Heart left ventricle (tissue), 13 donors: ENCODE results near the gene MYLK3.

ENCODE experiments used
- POLR2A ChIP-seq, 2 donors: fragments of 450-650 bp; IDR thresholded peaks; one replicate each; pipeline ENCODE4 v1.6.1; 2017; ENCODE audit warnings: antibody characterized with exemption in 2 of 2, mild to moderate bottlenecking in 2 of 2, moderate library complexity in 2 of 2
- TF ChIP-seq, protein P1 (sequence below), 12 donors: fragments of 200-600 bp; sonication (generic) in 4 of 12; IDR thresholded peaks; one replicate each; pipeline versions ENCODE4 v1.5.0 to v1.8.0; 2018 to 2022; ENCODE audit warnings: antibody characterized with exemption in 12 of 12, mild to moderate bottlenecking in 5 of 12
- donor health status: ischemic (EF 13 %, LVEDD 7.1; RV severe dilation, severe dysfunction).
- donor health status: DM: no; HTN: yes; CAD: no.
- donor health status: DM: no; HTN: no; CAD: no.
- donor health status: ischemic (EF 25% LVEDD 6.9; RV normal size, moderate dysfunction).
- donor health status: ischemic (EF 25% LVEDD 5.7; RV mildly dilated, moderate dysfunction).
- donor health status: ischemic (EF 35%, LVEDD 5.7; RV mildly dilated, moderate dysfunction).
- donor health status: nonischemic (EF 11% LVEDD 7.7; RV severe dilation, severe dysfunction).
- donor health status: DM: yes; HTN: yes; CAD: no.
- donor health status: PGD.
- donor health status: ischemic (EF 29% LVEDD 5.4; RV normal size, mild dysfunction).
- donor health status: nonischemic (EF 23%, LVEDD 6.1; RV moderate dilation, normal function).

- TF ChIP-seq, protein P1, sequence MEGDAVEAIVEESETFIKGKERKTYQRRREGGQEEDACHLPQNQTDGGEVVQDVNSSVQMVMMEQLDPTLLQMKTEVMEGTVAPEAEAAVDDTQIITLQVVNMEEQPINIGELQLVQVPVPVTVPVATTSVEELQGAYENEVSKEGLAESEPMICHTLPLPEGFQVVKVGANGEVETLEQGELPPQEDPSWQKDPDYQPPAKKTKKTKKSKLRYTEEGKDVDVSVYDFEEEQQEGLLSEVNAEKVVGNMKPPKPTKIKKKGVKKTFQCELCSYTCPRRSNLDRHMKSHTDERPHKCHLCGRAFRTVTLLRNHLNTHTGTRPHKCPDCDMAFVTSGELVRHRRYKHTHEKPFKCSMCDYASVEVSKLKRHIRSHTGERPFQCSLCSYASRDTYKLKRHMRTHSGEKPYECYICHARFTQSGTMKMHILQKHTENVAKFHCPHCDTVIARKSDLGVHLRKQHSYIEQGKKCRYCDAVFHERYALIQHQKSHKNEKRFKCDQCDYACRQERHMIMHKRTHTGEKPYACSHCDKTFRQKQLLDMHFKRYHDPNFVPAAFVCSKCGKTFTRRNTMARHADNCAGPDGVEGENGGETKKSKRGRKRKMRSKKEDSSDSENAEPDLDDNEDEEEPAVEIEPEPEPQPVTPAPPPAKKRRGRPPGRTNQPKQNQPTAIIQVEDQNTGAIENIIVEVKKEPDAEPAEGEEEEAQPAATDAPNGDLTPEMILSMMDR (IDR thresholded peaks at IDR 0.05), result no peak
- no peak for TF ChIP-seq POLR2A (IDR thresholded peaks at IDR 0.05)
These were observed 48.7 kb upstream of the MYLK3 start for GRCh38 chr16:46796764-46797269.
